H1 (cell line): ENCODE data around the gene ERO1B. TPM values are rescaled to one million over a fixed set of nuclear protein-coding genes. Genes with fewer than 3 reads are reported as not detected.

Source experiments
- CTCF ChIA-PET: fragments of 300-600 bp; sonication (Branson Sonifier 250); formaldehyde crosslinking; loops from one replicate; lab custom pipeline; 2021; ENCODE audit not compliant: partially characterized antibody; lab: Charles Lee
- POLR2A ChIA-PET: fragments of 300-600 bp; sonication (Branson Sonifier 250); formaldehyde crosslinking; loops from one replicate; lab custom pipeline; 2021; ENCODE audit warnings: inconsistent platforms; ENCODE audit not compliant: partially characterized antibody; lab: Charles Lee
- DNase-seq, 2 experiments: peaks; one replicate each; pipeline versions ENCODE4 v3.0.0 to v3.0.0-alpha.2; 2010 to 2022; ENCODE audit warnings: low spot score in 2 of 2, low read depth in 1 of 2, mixed read lengths in 1 of 2
- FAIRE-seq: peaks from 2 replicates; lab custom pipeline; 2011; peaks lifted over from hg19 to GRCh38; lab: Jason Lieb, UNC
- H2AFZ ChIP-seq: 2 replicates; pipeline ENCODE4 v1.8.1; 2012; ENCODE audit warnings: low read length, inconsistent platforms
- H2AK5ac ChIP-seq: 2 replicates; pipeline ENCODE4 v1.6.1; 2013; ENCODE audit warnings: low read depth, low read length
- H2BK120ac ChIP-seq: replicated peaks from 2 replicates; pipeline ENCODE3; 2013; ENCODE audit warnings: low read depth, low read length, inconsistent platforms
- H2BK12ac ChIP-seq: 2 replicates; pipeline ENCODE4 v1.6.1; 2013; ENCODE audit warnings: low read depth, low read length
- H2BK15ac ChIP-seq: 2 replicates; pipeline ENCODE4 v1.6.1; 2013; ENCODE audit warnings: low read length
- H2BK20ac ChIP-seq: 2 replicates; pipeline ENCODE4 v1.6.1; 2013; ENCODE audit warnings: low read length
- H2BK5ac ChIP-seq: 2 replicates; pipeline ENCODE4 v1.6.1; 2013; ENCODE audit warnings: low read depth, low read length
- H3K14ac ChIP-seq: 2 replicates; pipeline ENCODE4 v1.6.1; 2013; ENCODE audit warnings: inconsistent platforms; ENCODE audit not compliant: insufficient read length
- H3K18ac ChIP-seq: 2 replicates; pipeline ENCODE4 v1.6.1; 2013; ENCODE audit warnings: low read length; ENCODE audit errors: extremely low read depth
- H3K23ac ChIP-seq: 2 replicates; pipeline ENCODE4 v1.6.1; 2013; ENCODE audit warnings: inconsistent platforms; ENCODE audit not compliant: insufficient read length
- H3K23me2 ChIP-seq: 2 replicates; pipeline ENCODE4 v1.6.1; 2013; ENCODE audit warnings: low read depth, low read length
- H3K27ac ChIP-seq: 2 replicates; pipeline ENCODE4 v1.6.1; 2011; ENCODE audit warnings: low read depth, low read length, inconsistent platforms
- H3K27me3 ChIP-seq, 4 experiments: replicated peaks in 1 of 4; 1 replicate in 1 of 4; 2 replicates in 3 of 4; pipeline versions ENCODE4 v1.6.1 to v1.8.1; 2011 to 2013; ENCODE audit warnings: low read length in 3 of 4, mild to moderate bottlenecking in 3 of 4, inconsistent platforms in 2 of 4, mixed read lengths in 2 of 4, moderate library complexity in 1 of 4; ENCODE audit not compliant: control insufficient read depth in 3 of 4, insufficient read depth in 3 of 4; ENCODE audit errors: extremely low read depth in 1 of 4
- H3K36me3 ChIP-seq, 4 experiments: 2 replicates each; pipeline versions ENCODE4 v1.6.1 to v1.8.1; 2011 to 2013; ENCODE audit warnings: mild to moderate bottlenecking in 4 of 4, low read length in 3 of 4, moderate library complexity in 2 of 4, control low read depth in 1 of 4, inconsistent platforms in 1 of 4; ENCODE audit not compliant: insufficient read depth in 4 of 4, control insufficient read depth in 2 of 4
- H3K4ac ChIP-seq: replicated peaks from 2 replicates; pipeline ENCODE3; 2013; ENCODE audit warnings: low read length, low read depth, mixed read lengths, inconsistent platforms; ENCODE audit not compliant: insufficient read length
- H3K4me1 ChIP-seq, 4 experiments: replicated peaks in 1 of 4; 1 replicate in 1 of 4; 2 replicates in 3 of 4; pipeline versions ENCODE4 v1.6.1 to v1.8.1; 2011 to 2013; ENCODE audit warnings: low read length in 3 of 4, inconsistent platforms in 2 of 4, mixed read lengths in 1 of 4; ENCODE audit not compliant: insufficient read depth in 4 of 4, control insufficient read depth in 3 of 4
- H3K4me2 ChIP-seq, 2 experiments: 2 replicates each; pipeline versions ENCODE4 v1.6.1 to v1.8.1; 2011 to 2013; ENCODE audit warnings: low read depth in 2 of 2, low read length in 2 of 2, control low read depth in 1 of 2, inconsistent platforms in 1 of 2, mild to moderate bottlenecking in 1 of 2; ENCODE audit not compliant: insufficient read depth in 1 of 2
- H3K4me3 ChIP-seq, 4 experiments: fragments of 200-600, 300-600 bp in 1 of 4; sonication (generic), shearing (Covaris generic), sonication (Bioruptor Twin) in 1 of 4; 2 replicates each; pipeline versions ENCODE4 v1.5.1 to v1.8.1; 2011 to 2016; ENCODE audit warnings: low read length in 4 of 4, low read depth in 3 of 4, control low read depth in 2 of 4, inconsistent platforms in 2 of 4, mild to moderate bottlenecking in 2 of 4, mixed read lengths in 1 of 4, moderate library complexity in 1 of 4; ENCODE audit not compliant: insufficient read depth in 2 of 4; ENCODE audit errors: extremely low read depth in 1 of 4
- H3K56ac ChIP-seq: replicated peaks from 2 replicates; pipeline ENCODE3; 2013; ENCODE audit warnings: low read depth, mild to moderate bottlenecking, mixed read lengths, low read length, inconsistent platforms; ENCODE audit not compliant: insufficient read length
- H3K79me1 ChIP-seq: 2 replicates; pipeline ENCODE4 v1.6.1; 2013; ENCODE audit warnings: low read depth, low read length, control low read depth
- H3K79me2 ChIP-seq, 2 experiments: 2 replicates each; pipeline versions ENCODE4 v1.6.1 to v1.8.1; 2012 to 2013; ENCODE audit warnings: low read length in 2 of 2, mild to moderate bottlenecking in 2 of 2, inconsistent platforms in 1 of 2; ENCODE audit not compliant: insufficient read depth in 2 of 2, control insufficient read depth in 1 of 2
- H3K9ac ChIP-seq, 4 experiments: replicated peaks in 1 of 4; 1 replicate in 1 of 4; 2 replicates in 3 of 4; pipeline versions ENCODE4 v1.6.1 to v1.8.1; 2011 to 2013; ENCODE audit warnings: low read depth in 3 of 4, low read length in 3 of 4, control low read depth in 2 of 4, mild to moderate bottlenecking in 2 of 4, moderate library complexity in 2 of 4, inconsistent platforms in 1 of 4; ENCODE audit errors: extremely low read depth in 1 of 4
- H3K9me3 ChIP-seq, 2 experiments: 2 replicates each; pipeline versions ENCODE4 v1.6.1 to v1.8.1; 2012 to 2013; ENCODE audit warnings: mild to moderate bottlenecking in 2 of 2, moderate library complexity in 2 of 2, control low read depth in 1 of 2, inconsistent platforms in 1 of 2, low read depth in 1 of 2, low read length in 1 of 2, mixed read lengths in 1 of 2; ENCODE audit not compliant: insufficient read depth in 2 of 2
- H4K20me1 ChIP-seq, 2 experiments: replicated peaks in 1 of 2; 2 replicates each; pipeline versions ENCODE3 to v1.8.1; 2011 to 2013; ENCODE audit warnings: inconsistent platforms in 2 of 2, low read length in 2 of 2, mild to moderate bottlenecking in 1 of 2; ENCODE audit not compliant: insufficient read depth in 2 of 2, control insufficient read depth in 1 of 2
- H4K5ac ChIP-seq: 2 replicates; pipeline ENCODE4 v1.6.1; 2013; ENCODE audit warnings: low read length, low read depth, mixed read lengths, inconsistent platforms; ENCODE audit not compliant: insufficient read length
- H4K8ac ChIP-seq: 2 replicates; pipeline ENCODE4 v1.8.0; 2013; ENCODE audit warnings: mild to moderate bottlenecking, moderate library complexity, low read length, inconsistent platforms; ENCODE audit not compliant: insufficient read depth; ENCODE audit errors: extremely low read depth
- H4K91ac ChIP-seq: replicated peaks from 2 replicates; pipeline ENCODE3; 2013; ENCODE audit warnings: low read length, mixed read lengths, inconsistent platforms; ENCODE audit not compliant: insufficient read length
- ASH2L ChIP-seq: fragments of 200-600, 300-600 bp; sonication (generic); IDR thresholded peaks from one replicate; pipeline ENCODE4 v1.7.1; 2017; ENCODE audit warnings: low read length
- BRCA1 ChIP-seq: IDR thresholded peaks from 2 replicates; pipeline ENCODE4 v1.6.1; 2012; ENCODE audit warnings: low read depth, low read length, improper control_type of control experiment
- CREB1 ChIP-seq: IDR thresholded peaks from 2 replicates; pipeline ENCODE4 v1.6.1; 2012; ENCODE audit warnings: inconsistent platforms
- GTF2F1 ChIP-seq: IDR thresholded peaks from 2 replicates; pipeline ENCODE4 v1.6.1; 2012; ENCODE audit warnings: low read depth, low read length, improper control_type of control experiment, borderline replicate concordance
- HDAC2 ChIP-seq, 2 experiments: fragments of 300-600 bp in 1 of 2; sonication (generic) in 1 of 2; IDR thresholded peaks; 2 replicates each; pipeline ENCODE4 v1.6.1; 2011 to 2012; ENCODE audit warnings: low read depth in 2 of 2, low read length in 2 of 2, mild to moderate bottlenecking in 2 of 2, moderate library complexity in 2 of 2, borderline replicate concordance in 1 of 2, inconsistent platforms in 1 of 2
- PHF8 ChIP-seq: fragments of 200-600 bp; sonication (generic); conservative IDR thresholded peaks from 2 replicates; pipeline ENCODE4 v1.7.1; 2012; ENCODE audit warnings: low read depth, mild to moderate bottlenecking, inconsistent platforms, low read length, moderate library complexity
- SIN3A ChIP-seq, 2 experiments: IDR thresholded peaks in 1 of 2; conservative IDR thresholded peaks in 1 of 2; 2 replicates each; pipeline ENCODE4 v1.6.1; 2011 to 2012; ENCODE audit warnings: low read length in 2 of 2, improper control_type of control experiment in 1 of 2, low read depth in 1 of 2, mild to moderate bottlenecking in 1 of 2
- SIRT6 ChIP-seq: IDR thresholded peaks from one replicate; pipeline ENCODE4 v1.7.1; 2012; ENCODE audit warnings: low read length, inconsistent platforms
- SIX5 ChIP-seq: IDR thresholded peaks from 2 replicates; pipeline ENCODE4 v1.6.1; 2011; ENCODE audit warnings: mild to moderate bottlenecking, low read depth, low read length
- TAF1 ChIP-seq: IDR thresholded peaks from 2 replicates; pipeline ENCODE4 v1.6.1; 2011; ENCODE audit warnings: mild to moderate bottlenecking, low read depth, low read length
- TBP ChIP-seq: IDR thresholded peaks from 2 replicates; pipeline ENCODE4 v1.6.1; 2011; ENCODE audit warnings: low read depth, low read length, improper control_type of control experiment
- WGBS, 2 experiments: shearing (Covaris generic) in 1 of 2; methylation state at CpG; one replicate each; pipeline versions ENCODE4 v1.1.6 to v1.1.7; 2013 to 2015; ENCODE audit warnings: low lambda C conversion rate in 2 of 2, mixed read lengths in 2 of 2, inconsistent platforms in 1 of 2, low coverage in 1 of 2, missing lambda C conversion rate in 1 of 2; ENCODE audit not compliant: insufficient replicate concordance in 2 of 2, insufficient coverage in 1 of 2, insufficient read length in 1 of 2; ENCODE audit errors: extremely low coverage in 1 of 2, missing lambda C conversion rate in 1 of 2; 5-methylcytosine and 5-hydroxymethylcytosine counted together
- polyA plus RNA-seq, 7 experiments: library from polyadenylated mRNA; depleted of rRNA in 3 of 7; stranded (reverse) in 5 of 7; unstranded in 2 of 7; fragments of >200 nt in 5 of 7; fragments of 200-250 nt in 2 of 7; gene quantifications; 1 replicate in 5 of 7; 2 replicates in 1 of 7; 4 replicates in 1 of 7; pipeline versions ENCODE4 v1.2.1 to v1.2.3, GENCODE V29; 2011 to 2013; ENCODE audit warnings: missing spikeins in 2 of 7, mixed read lengths in 2 of 7
- total RNA-seq: library from RNA; stranded (reverse); fragmentation: NEBNext Ultra II Directional; extraction: Animal tissue kit (Norgen Biotek cat#: 25700); gene quantifications from 2 replicates; pipeline ENCODE4 v1.2.1, GENCODE V29; 2021
- TF ChIP-seq, protein P1 (sequence below), 3 experiments: IDR thresholded peaks; 1 replicate in 2 of 3; 2 replicates in 1 of 3; pipeline versions ENCODE4 v1.5.1 to v1.6.1; 2011; ENCODE audit warnings: low read length in 3 of 3, mild to moderate bottlenecking in 3 of 3, inconsistent platforms in 2 of 3, low read depth in 1 of 3, moderate library complexity in 1 of 3; ENCODE audit not compliant: insufficient read depth in 1 of 3; ENCODE audit errors: control extremely low read depth in 1 of 3

The ERO1B gene
- total and polyA plus RNA-seq, 2 of the 8 experiments (the other 6 are each of a cell fraction or from before 2014, with no cell fraction given): 0.74 to 5.6 TPM

DNA sequence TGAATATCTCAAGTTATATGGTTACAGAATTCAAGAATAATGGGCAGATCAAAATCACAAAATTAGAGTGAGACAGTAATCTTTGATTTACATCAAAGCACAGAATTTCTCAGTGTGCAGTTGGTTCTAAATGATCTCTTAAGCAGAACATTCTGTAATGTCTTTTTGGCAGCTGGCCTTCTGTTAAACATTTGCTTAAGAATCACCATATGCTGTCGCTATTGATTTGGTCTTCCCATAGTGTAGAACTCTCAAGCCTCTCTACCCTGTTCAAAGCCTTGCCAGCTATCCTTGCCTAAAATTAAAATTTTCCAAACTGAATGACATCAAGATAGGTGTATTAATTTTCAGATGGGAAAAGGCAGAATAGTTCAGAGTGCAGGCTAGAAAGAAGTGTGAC is 38.9 kb upstream of the ERO1B start:
- no peak overlapping the region for H2AFZ ChIP-seq
- H2BK12ac ChIP-seq: no peak overlapping the region
- no peak overlapping the region for H3K9ac ChIP-seq
- DNase-seq (no peak), FAIRE-seq (no peak)
- H3K23ac ChIP-seq: no peak overlapping the region
- WGBS, 2 experiments: 94% methylated on average over 1 of the region's 1 CpG; no CpG with 5 or more reads in 1 of the 2 experiments
- no peaks in the 10 kb centered on the region for H4K20me1 ChIP-seq
- peaks cover 0 to 15% of the 10 kb centered on the region in 2 experiments; a peak in 2 of 4 replicates for H3K9me3 ChIP-seq
- H2BK5ac ChIP-seq: no peak overlapping the region
- H3K14ac ChIP-seq: no peak overlapping the region
- no peaks in the 10 kb centered on the region for H3K27me3 ChIP-seq
- no peak overlapping the region for H3K4ac ChIP-seq
- peaks cover 2% of the 10 kb centered on the region; the same call in 1 of the 2 replicates for H3K23me2 ChIP-seq
- H2BK120ac ChIP-seq: no peak overlapping the region
- no peaks in the 10 kb centered on the region for H3K79me2 ChIP-seq
- H2AK5ac ChIP-seq: no peak overlapping the region
- H2BK20ac ChIP-seq: no peak overlapping the region
- CTCF ChIA-PET: interaction anchor here (0.7 to 0.8 kb wide), 2 partner anchors 15 to 21 kb away, joined by 3 to 4 read pairs; no protein-coding TSS in a partner anchor
- no peak overlapping the region for H4K91ac ChIP-seq
- H3K4me3 ChIP-seq: no peak overlapping the region
- H3K4me2 ChIP-seq: no peak overlapping the region
- H3K27ac ChIP-seq: no peak overlapping the region
- no peaks in the 10 kb centered on the region for H3K4me1 ChIP-seq
- H3K56ac ChIP-seq: no peak overlapping the region
- H2BK15ac ChIP-seq: no peak overlapping the region
- no peaks in the 10 kb centered on the region for H3K79me1 ChIP-seq
- POLR2A ChIA-PET: no interaction called here
- no peak overlapping the region for H4K8ac ChIP-seq
- H3K18ac ChIP-seq: no peak overlapping the region
- no peak overlapping the region for H4K5ac ChIP-seq
- no peaks in the 10 kb centered on the region for H3K36me3 ChIP-seq
- TF ChIP-seq ASH2L (no peak), SIN3A (conservative IDR thresholded peaks at IDR 0.05 in 1 of 2, IDR thresholded peaks at IDR 0.05 in 1 of 2; ENCODE audit: low read depth in 1 of 2, low read length in 2 of 2) (no peak), SIRT6 (no peak), CREB1 (no peak), SIX5 (no peak), HDAC2 (IDR thresholded peaks at IDR 0.05; ENCODE audit: borderline replicate concordance in 1 of 2, low read depth in 2 of 2, low read length in 2 of 2) (no peak), BRCA1 (no peak), PHF8 (no peak), TBP (no peak), TAF1 (no peak), GTF2F1 (no peak)
- TF ChIP-seq, protein P1, sequence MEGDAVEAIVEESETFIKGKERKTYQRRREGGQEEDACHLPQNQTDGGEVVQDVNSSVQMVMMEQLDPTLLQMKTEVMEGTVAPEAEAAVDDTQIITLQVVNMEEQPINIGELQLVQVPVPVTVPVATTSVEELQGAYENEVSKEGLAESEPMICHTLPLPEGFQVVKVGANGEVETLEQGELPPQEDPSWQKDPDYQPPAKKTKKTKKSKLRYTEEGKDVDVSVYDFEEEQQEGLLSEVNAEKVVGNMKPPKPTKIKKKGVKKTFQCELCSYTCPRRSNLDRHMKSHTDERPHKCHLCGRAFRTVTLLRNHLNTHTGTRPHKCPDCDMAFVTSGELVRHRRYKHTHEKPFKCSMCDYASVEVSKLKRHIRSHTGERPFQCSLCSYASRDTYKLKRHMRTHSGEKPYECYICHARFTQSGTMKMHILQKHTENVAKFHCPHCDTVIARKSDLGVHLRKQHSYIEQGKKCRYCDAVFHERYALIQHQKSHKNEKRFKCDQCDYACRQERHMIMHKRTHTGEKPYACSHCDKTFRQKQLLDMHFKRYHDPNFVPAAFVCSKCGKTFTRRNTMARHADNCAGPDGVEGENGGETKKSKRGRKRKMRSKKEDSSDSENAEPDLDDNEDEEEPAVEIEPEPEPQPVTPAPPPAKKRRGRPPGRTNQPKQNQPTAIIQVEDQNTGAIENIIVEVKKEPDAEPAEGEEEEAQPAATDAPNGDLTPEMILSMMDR (IDR thresholded peaks at IDR 0.05; ENCODE audit: control extremely low read depth in 1 of 3, insufficient read depth in 1 of 3, low read depth in 1 of 3, low read length in 3 of 3): no peak
